ENCODE measurements around the gene STKLD1.
"Not testable (repeated sequence)": the region's sequence is repeated elsewhere in the genome, so short reads cannot be mapped to it uniquely, and the experiment has no call there.

STKLD1 gene

GRCh38 chr9:133366435-133366834, 9.7 kb upstream of the STKLD1 start:
- DNase-seq, result no peak

GRCh38 chr9:133367221-133367620, 8.9 kb upstream of the STKLD1 start:
- DNase-seq, result no peak

GRCh38 chr9:133367778-133368177, 8.4 kb upstream of the STKLD1 start:
- no peak for DNase-seq

GRCh38 chr9:133368249-133368881, 7.8 kb upstream of the STKLD1 start:
- DNase-seq, result no peak

GRCh38 chr9:133369422-133369821, 6.7 kb upstream of the STKLD1 start:
- no peak for DNase-seq

GRCh38 chr9:133369933-133370332, 6.2 kb upstream of the STKLD1 start:
- no peak for DNase-seq

- DNase-seq, result peak; percentile 57
These were observed 5.5 kb upstream of the STKLD1 start for GRCh38 chr9:133370685-133371084.

GRCh38 chr9:133371261-133371711, 4.9 kb upstream of the STKLD1 start:
- peak; percentile 59 for DNase-seq

GRCh38 chr9:133372144-133372543, 4.0 kb upstream of the STKLD1 start:
- DNase-seq, result no peak

- no peak for DNase-seq
These were observed 1.5 kb upstream of the STKLD1 start for GRCh38 chr9:133374612-133375115.

- DNase-seq, result no peak
These were observed 946 bp upstream of the STKLD1 start for GRCh38 chr9:133375116-133375723.

- DNase-seq, result not testable (repeated sequence)
These were observed 1.1 kb downstream of the STKLD1 start for GRCh38 chr9:133377280-133377679.

GRCh38 chr9:133377721-133378216, 1.6 kb downstream of the STKLD1 start:
- DNase-seq, result no peak

- no peak for DNase-seq
These were observed 2.3 kb downstream of the STKLD1 start for GRCh38 chr9:133378408-133378962.

- DNase-seq, result no peak
These were observed 3.3 kb downstream of the STKLD1 start for GRCh38 chr9:133379153-133380086.

GRCh38 chr9:133380734-133381133, 4.6 kb downstream of the STKLD1 start:
- no peak for DNase-seq

GRCh38 chr9:133382507-133383141, 6.5 kb downstream of the STKLD1 start:
- no peak for DNase-seq

GRCh38 chr9:133383438-133383837, 7.3 kb downstream of the STKLD1 start:
- DNase-seq, result no peak

- DNase-seq, result no peak
These were observed 8.7 kb downstream of the STKLD1 start for GRCh38 chr9:133384736-133385321.

GRCh38 chr9:133385452-133385851, 9.3 kb downstream of the STKLD1 start:
- no peak for DNase-seq

GRCh38 chr9:133386338-133386737, 10.2 kb downstream of the STKLD1 start:
- no peak for DNase-seq

GRCh38 chr9:133387680-133388079, 11.5 kb downstream of the STKLD1 start:
- no peak for DNase-seq
